SK-N-SH (cell line): ENCODE data around the gene ABHD3. TPM values are rescaled to one million over a fixed set of nuclear protein-coding genes. Genes with fewer than 3 reads are reported as not detected.
A peak's percentile ranks its signal among the peaks of the same experiment; 100 is the strongest.

Source experiments
- CTCF ChIA-PET: fragments of 300-600, 350-600 bp; formaldehyde crosslinking; extraction: SDS; loops from one replicate; lab custom pipeline; 2021; lab: Yijun Ruan, JAX
- POLR2A ChIA-PET: fragments of 350-600 bp; sonication (Branson Sonifier 250); formaldehyde crosslinking; extraction: SDS; loops from one replicate; lab custom pipeline; 2020; ENCODE audit warnings: antibody characterized with exemption, inconsistent platforms; lab: Yijun Ruan, JAX
- DNase-seq: peaks from one replicate; pipeline ENCODE4 v3.0.0; 2012
- H2AFZ ChIP-seq: fragments of 200-600 bp; sonication (generic); 2 replicates; pipeline ENCODE4 v1.8.1; 2016; ENCODE audit warnings: antibody characterized with exemption, mild to moderate bottlenecking, low read depth
- H3F3A ChIP-seq: fragments of 200-600 bp; sonication (generic); replicated peaks from 2 replicates; pipeline ENCODE3; 2016; ENCODE audit warnings: antibody characterized with exemption, mild to moderate bottlenecking; ENCODE audit not compliant: insufficient read depth
- H3K27ac ChIP-seq, 2 experiments: fragments of 200-500 bp in 1 of 2; fragments of 200-600 bp in 1 of 2; sonication (Bioruptor generic) in 1 of 2; sonication (generic), shearing (Covaris generic) in 1 of 2; 2 replicates each; pipeline versions ENCODE4 v1.5.1 to v1.6.1; 2014 to 2016; ENCODE audit warnings: low read depth in 2 of 2, inconsistent platforms in 1 of 2, low read length in 1 of 2, mild to moderate bottlenecking in 1 of 2, mixed read lengths in 1 of 2
- H3K27me3 ChIP-seq: fragments of 200-600 bp; sonication (generic), shearing (Covaris generic); 2 replicates; pipeline ENCODE4 v1.6.1; 2016; ENCODE audit warnings: mixed run types; ENCODE audit not compliant: insufficient read depth
- H3K36me3 ChIP-seq, 2 experiments: fragments of 200-500 bp in 1 of 2; fragments of 200-600 bp in 1 of 2; sonication (Bioruptor generic) in 1 of 2; sonication (generic) in 1 of 2; replicated peaks in 1 of 2; 2 replicates each; pipeline versions ENCODE3 to v1.5.1; 2014 to 2016; ENCODE audit warnings: low read length in 1 of 2, mild to moderate bottlenecking in 1 of 2; ENCODE audit not compliant: insufficient read depth in 2 of 2, control insufficient read depth in 1 of 2
- H3K4me1 ChIP-seq, 2 experiments: fragments of 200-500 bp in 1 of 2; fragments of 200-600 bp in 1 of 2; sonication (Bioruptor generic) in 1 of 2; sonication (generic), shearing (Covaris generic) in 1 of 2; 2 replicates each; pipeline versions ENCODE4 v1.5.1 to v1.6.1; 2014 to 2016; ENCODE audit warnings: low read depth in 1 of 2, low read length in 1 of 2, mixed run types in 1 of 2; ENCODE audit not compliant: insufficient read depth in 2 of 2, control insufficient read depth in 1 of 2
- H3K4me2 ChIP-seq: fragments of 200-600 bp; sonication (generic), shearing (Covaris generic); 2 replicates; pipeline ENCODE4 v1.6.1; 2017; ENCODE audit warnings: mixed run types
- H3K4me3 ChIP-seq, 2 experiments: fragments of 200-500 bp in 1 of 2; fragments of 200-600 bp in 1 of 2; sonication (Bioruptor generic) in 1 of 2; sonication (generic), shearing (Covaris generic) in 1 of 2; 2 replicates each; pipeline versions ENCODE4 v1.5.1 to v1.8.1; 2014 to 2016; ENCODE audit warnings: low read depth in 2 of 2, inconsistent platforms in 1 of 2, low read length in 1 of 2, mild to moderate bottlenecking in 1 of 2, mixed read lengths in 1 of 2, moderate library complexity in 1 of 2
- H3K79me2 ChIP-seq: fragments of 200-600 bp; sonication (generic); 2 replicates; pipeline ENCODE4 v1.8.1; 2017; ENCODE audit warnings: mild to moderate bottlenecking; ENCODE audit not compliant: insufficient read depth
- H3K9ac ChIP-seq: fragments of 200-600 bp; sonication (generic); 2 replicates; pipeline ENCODE4 v1.6.1; 2017; ENCODE audit warnings: mixed run types
- H3K9me2 ChIP-seq: fragments of 200-600 bp; sonication (generic); 2 replicates; pipeline ENCODE4 v1.6.1; 2017; ENCODE audit warnings: mixed run types
- H3K9me3 ChIP-seq: fragments of 200-600 bp; sonication (generic); 2 replicates; pipeline ENCODE4 v1.6.1; 2017; ENCODE audit warnings: mixed run types, mild to moderate bottlenecking, moderate library complexity
- H4K20me1 ChIP-seq: fragments of 200-600 bp; sonication (generic); 2 replicates; pipeline ENCODE4 v1.6.1; 2017; ENCODE audit warnings: mild to moderate bottlenecking, mixed run types; ENCODE audit not compliant: insufficient read depth
- CTCF ChIP-seq: fragments of 200-600 bp; sonication (generic); IDR thresholded peaks from 2 replicates; pipeline ENCODE4 v1.6.1; 2017; ENCODE audit warnings: antibody characterized with exemption, mild to moderate bottlenecking, moderate library complexity
- ELF1 ChIP-seq: IDR thresholded peaks from 2 replicates; pipeline ENCODE4 v1.4.0; 2012
- EP300 ChIP-seq, 2 experiments: IDR thresholded peaks; 2 replicates each; pipeline versions ENCODE4 v1.4.0 to v1.6.1; 2012; ENCODE audit warnings: borderline replicate concordance in 1 of 2, low read depth in 1 of 2, low read length in 1 of 2
- FOSL2 ChIP-seq: IDR thresholded peaks from 2 replicates; pipeline ENCODE4 v1.4.0; 2012; ENCODE audit warnings: low read depth, mild to moderate bottlenecking, moderate library complexity, borderline replicate concordance
- FOXJ3 ChIP-seq: sonication (generic); formaldehyde crosslinking; IDR thresholded peaks from 2 replicates; pipeline ENCODE4 v1.5.1; 2020; ENCODE audit warnings: mild to moderate bottlenecking, missing genetic modification reagents
- GABPA ChIP-seq: IDR thresholded peaks from 2 replicates; pipeline ENCODE4 v1.4.0; 2012; ENCODE audit warnings: low read depth, mild to moderate bottlenecking
- GATA2 ChIP-seq: sonication (generic); formaldehyde crosslinking; IDR thresholded peaks from 2 replicates; pipeline ENCODE4 v1.5.0; 2020; ENCODE audit warnings: mild to moderate bottlenecking, missing genetic modification reagents
- IRF3 ChIP-seq: fragments of 150-350 bp; IDR thresholded peaks from 2 replicates; pipeline ENCODE4 v1.6.1; 2016; ENCODE audit warnings: mild to moderate bottlenecking, low read depth, low read length
- JUND ChIP-seq: IDR thresholded peaks from 2 replicates; pipeline ENCODE4 v1.4.0; 2012
- MAX ChIP-seq: IDR thresholded peaks from 2 replicates; pipeline ENCODE4 v1.4.0; 2012; ENCODE audit warnings: low read depth
- MEF2A ChIP-seq: IDR thresholded peaks from 2 replicates; pipeline ENCODE4 v1.4.0; 2012; ENCODE audit warnings: low read depth, borderline replicate concordance
- MXI1 ChIP-seq: IDR thresholded peaks from 2 replicates; pipeline ENCODE4 v1.6.1; 2012; ENCODE audit warnings: mild to moderate bottlenecking, low read depth, low read length, improper control_type of control experiment
- POLR2AphosphoS5 ChIP-seq: IDR thresholded peaks from 2 replicates; pipeline ENCODE4 v1.6.1; 2012; ENCODE audit warnings: low read depth, low read length
- RAD21 ChIP-seq: IDR thresholded peaks from 2 replicates; pipeline ENCODE4 v1.6.1; 2012; ENCODE audit warnings: mild to moderate bottlenecking, low read length
- RCOR1 ChIP-seq: fragments of 150-350 bp; IDR thresholded peaks from 2 replicates; pipeline ENCODE4 v1.6.1; 2017; ENCODE audit warnings: antibody characterized with exemption, low read length
- RFX5 ChIP-seq: IDR thresholded peaks from 2 replicates; pipeline ENCODE4 v1.6.1; 2012; ENCODE audit warnings: mild to moderate bottlenecking, improper control_type of control experiment, low read length
- RXRA ChIP-seq: IDR thresholded peaks from 2 replicates; pipeline ENCODE4 v1.4.0; 2012; ENCODE audit warnings: low read depth, mild to moderate bottlenecking, borderline replicate concordance
- SIN3A ChIP-seq: IDR thresholded peaks from 2 replicates; pipeline ENCODE4 v1.6.1; 2012; ENCODE audit warnings: low read depth, mild to moderate bottlenecking, low read length, moderate library complexity, borderline replicate concordance
- SMC3 ChIP-seq: IDR thresholded peaks from 2 replicates; pipeline ENCODE4 v1.6.1; 2012; ENCODE audit warnings: low read depth, low read length, improper control_type of control experiment
- TAF1 ChIP-seq: IDR thresholded peaks from 2 replicates; pipeline ENCODE4 v1.6.1; 2012; ENCODE audit warnings: low read depth, mild to moderate bottlenecking, low read length, moderate library complexity, borderline replicate concordance
- TCF12 ChIP-seq: IDR thresholded peaks from 2 replicates; pipeline ENCODE4 v1.4.0; 2012
- TEAD4 ChIP-seq: IDR thresholded peaks from 2 replicates; pipeline ENCODE4 v1.4.0; 2012; ENCODE audit warnings: mild to moderate bottlenecking, borderline replicate concordance; ENCODE audit not compliant: insufficient read depth
- YY1 ChIP-seq: IDR thresholded peaks from 2 replicates; pipeline ENCODE4 v1.4.0; 2012; ENCODE audit warnings: low read depth, mild to moderate bottlenecking
- WGBS: methylation state at CpG from one replicate; pipeline ENCODE4 v1.1.6; 2017; ENCODE audit warnings: low lambda C conversion rate; 5-methylcytosine and 5-hydroxymethylcytosine counted together
- polyA plus RNA-seq, 3 experiments: library from polyadenylated mRNA; depleted of rRNA; stranded (reverse); fragments of >200 nt; gene quantifications; 2 replicates each; pipeline ENCODE4 v1.2.3, GENCODE V29; 2012
- TF ChIP-seq, protein P1 (sequence below): fragments of 150-350 bp; IDR thresholded peaks from 2 replicates; pipeline ENCODE4 v1.6.1; 2017; ENCODE audit warnings: antibody characterized with exemption, low read length, low read depth, borderline replicate concordance
- TF ChIP-seq, protein P2 (sequence below): IDR thresholded peaks from 2 replicates; pipeline ENCODE4 v1.4.0; 2012; ENCODE audit warnings: low read depth, borderline replicate concordance
- TF ChIP-seq, protein P3 (sequence below): IDR thresholded peaks from 2 replicates; pipeline ENCODE4 v1.4.0; 2012; ENCODE audit warnings: low read depth, borderline replicate concordance

ABHD3 gene
- polyA plus RNA-seq, 1 of the 3 experiments (the other 2 are of a cell fraction): 4.3 TPM

DNA sequence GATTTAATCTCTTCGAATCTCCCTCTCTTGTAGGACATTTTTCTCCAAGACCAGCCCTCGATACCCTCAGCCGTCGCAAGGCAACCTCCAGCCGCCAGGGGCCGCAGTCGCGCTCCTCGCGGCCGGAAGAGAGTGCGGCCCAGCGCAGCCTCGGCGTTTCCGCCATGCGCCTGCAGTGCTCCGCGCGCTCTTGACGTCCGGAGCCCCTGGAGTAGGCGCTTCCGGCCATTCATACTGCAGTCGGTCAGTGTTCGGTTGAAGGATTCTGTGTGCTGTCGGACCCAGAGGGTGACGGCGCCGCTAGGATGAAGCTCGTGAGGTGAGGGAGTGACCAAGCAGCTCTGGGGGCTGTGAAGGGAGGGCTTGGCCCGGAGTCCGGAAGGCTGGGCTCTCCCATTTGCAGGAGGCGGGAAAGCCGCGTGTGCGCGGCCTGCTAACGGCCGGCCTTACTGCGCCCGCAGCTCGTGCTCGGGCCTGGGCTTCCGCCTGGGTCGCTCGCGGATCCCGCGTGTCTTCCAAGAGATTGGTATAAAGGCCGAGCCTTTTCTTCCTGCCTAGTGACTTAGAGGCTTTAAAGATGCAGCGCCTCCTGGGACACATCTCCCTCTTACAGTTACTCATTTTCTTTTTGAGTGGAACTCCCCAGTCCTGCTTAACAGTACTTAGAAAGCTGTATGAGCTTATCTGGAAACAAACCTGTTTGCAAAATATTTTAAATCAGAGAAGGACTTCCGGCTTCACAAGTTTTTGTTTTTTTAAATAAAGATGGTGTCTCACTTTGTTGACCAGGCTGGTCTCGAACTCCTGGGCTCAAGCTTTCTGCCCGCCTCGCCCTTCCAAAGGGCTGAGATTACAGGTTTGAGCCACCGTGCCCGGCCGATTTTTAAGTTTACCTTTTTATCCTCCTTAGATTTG, 92.2 kb downstream of the ABHD3 start, which contains the start of gene SNRPD1:
TSS of gene SNRPD1 (plus strand) at position 190 of the 915 bp plus-strand sequence. CDS start at position 306, 116 bp downstream.
- Histone ChIP-seq H3K9me2 (no peaks in the 10 kb centered on the region), H3K27ac (peak within 1 kb of the TSS; percentile 81 to 91), H3K36me3 (peaks cover 3 to 32% of the 10 kb centered on the region in 2 experiments), H3K4me1 (peaks cover 3 to 5% of the 10 kb centered on the region in 2 experiments; a peak in 2 of 4 replicates), H3F3A (peaks cover 3% of the 10 kb centered on the region), H2AFZ (peak within 1 kb of the TSS; percentile 95), H3K4me3 (peak within 1 kb of the TSS; percentile 71 to 79), H3K79me2 (peaks cover 53% of the 10 kb centered on the region), H4K20me1 (peaks cover 30% of the 10 kb centered on the region), H3K27me3 (no peaks in the 10 kb centered on the region), H3K9ac (peak within 1 kb of the TSS; percentile 92), H3K4me2 (peak within 1 kb of the TSS; percentile 84), H3K9me3 (no peaks in the 10 kb centered on the region)
- under 1% methylated on average over 25 of the region's 59 CpGs for WGBS
- ChIA-PET CTCF (interaction anchor here (0.6 to 6.5 kb wide), 11 partner anchors 11 to 181 kb away, joined by 3 to 88 read pairs (median 4); partner anchors contain the start of gene ESCO1), POLR2A (interaction anchor here (1.9 to 3.3 kb wide), 2 partner anchors 12 to 128 kb away, joined by 6 to 30 read pairs; partner anchors contain the start of genes ESCO1 and MIB1)
- peak; percentile 94 for DNase-seq
- TF ChIP-seq, protein P1, sequence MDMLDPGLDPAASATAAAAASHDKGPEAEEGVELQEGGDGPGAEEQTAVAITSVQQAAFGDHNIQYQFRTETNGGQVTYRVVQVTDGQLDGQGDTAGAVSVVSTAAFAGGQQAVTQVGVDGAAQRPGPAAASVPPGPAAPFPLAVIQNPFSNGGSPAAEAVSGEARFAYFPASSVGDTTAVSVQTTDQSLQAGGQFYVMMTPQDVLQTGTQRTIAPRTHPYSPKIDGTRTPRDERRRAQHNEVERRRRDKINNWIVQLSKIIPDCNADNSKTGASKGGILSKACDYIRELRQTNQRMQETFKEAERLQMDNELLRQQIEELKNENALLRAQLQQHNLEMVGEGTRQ: no peak
- TF ChIP-seq MXI1 (peak; percentile 95), RAD21 (no peak), MAX (peak; percentile 99), RXRA (no peak), TAF1 (peak; percentile 93), FOXJ3 (no peak; the same call in 1 of the 2 replicates), JUND (no peak), TEAD4 (no peak), POLR2AphosphoS5 (peak; percentile 95), FOSL2 (no peak), RFX5 (no peak), SIN3A (peak; percentile 96), SMC3 (no peak), EP300 (IDR thresholded peaks at IDR 0.05; ENCODE audit: borderline replicate concordance in 1 of 2, low read depth in 1 of 2, low read length in 1 of 2) (peak in 1 of 2 experiments; percentile 18; a peak in 1 of 4 replicates), ELF1 (peak; percentile 88), TCF12 (peak; percentile 59; the same call in 1 of the 2 replicates), CTCF (peak; percentile 92), GATA2 (CRISPR knock-in tag) (0 out of 2 replicates have a peak, but pooled peaks have one; percentile 40), MEF2A (no peak), GABPA (peak; percentile 96), RCOR1 (0 out of 2 replicates have a peak, but pooled peaks have one; percentile 23), IRF3 (no peak), YY1 (peak; percentile 82)
- TF ChIP-seq, protein P2, sequence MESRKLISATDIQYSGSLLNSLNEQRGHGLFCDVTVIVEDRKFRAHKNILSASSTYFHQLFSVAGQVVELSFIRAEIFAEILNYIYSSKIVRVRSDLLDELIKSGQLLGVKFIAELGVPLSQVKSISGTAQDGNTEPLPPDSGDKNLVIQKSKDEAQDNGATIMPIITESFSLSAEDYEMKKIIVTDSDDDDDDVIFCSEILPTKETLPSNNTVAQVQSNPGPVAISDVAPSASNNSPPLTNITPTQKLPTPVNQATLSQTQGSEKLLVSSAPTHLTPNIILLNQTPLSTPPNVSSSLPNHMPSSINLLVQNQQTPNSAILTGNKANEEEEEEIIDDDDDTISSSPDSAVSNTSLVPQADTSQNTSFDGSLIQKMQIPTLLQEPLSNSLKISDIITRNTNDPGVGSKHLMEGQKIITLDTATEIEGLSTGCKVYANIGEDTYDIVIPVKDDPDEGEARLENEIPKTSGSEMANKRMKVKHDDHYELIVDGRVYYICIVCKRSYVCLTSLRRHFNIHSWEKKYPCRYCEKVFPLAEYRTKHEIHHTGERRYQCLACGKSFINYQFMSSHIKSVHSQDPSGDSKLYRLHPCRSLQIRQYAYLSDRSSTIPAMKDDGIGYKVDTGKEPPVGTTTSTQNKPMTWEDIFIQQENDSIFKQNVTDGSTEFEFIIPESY: peak; percentile 63; the same call in 1 of the 2 replicates
- TF ChIP-seq, protein P3, sequence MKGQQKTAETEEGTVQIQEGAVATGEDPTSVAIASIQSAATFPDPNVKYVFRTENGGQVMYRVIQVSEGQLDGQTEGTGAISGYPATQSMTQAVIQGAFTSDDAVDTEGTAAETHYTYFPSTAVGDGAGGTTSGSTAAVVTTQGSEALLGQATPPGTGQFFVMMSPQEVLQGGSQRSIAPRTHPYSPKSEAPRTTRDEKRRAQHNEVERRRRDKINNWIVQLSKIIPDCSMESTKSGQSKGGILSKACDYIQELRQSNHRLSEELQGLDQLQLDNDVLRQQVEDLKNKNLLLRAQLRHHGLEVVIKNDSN: 0 out of 2 replicates have a peak, but pooled peaks have one; percentile 12
